Measurements from ENCODE around the gene TCF7L2. TPM values are rescaled to one million over a fixed set of nuclear protein-coding genes. Genes with fewer than 3 reads are reported as not detected.

The TCF7L2 gene
- total RNA-seq, 2 experiments from 2014 or later = 0.45 to 1.4 TPM

- Mint-ChIP-seq H3K27ac (no peak overlapping the region), H3K4me3 (no peak overlapping the region), H3K36me3 (no peaks in the 10 kb centered on the region), H3K9me3 (ENCODE audit: low read depth) (no peaks in the 10 kb centered on the region), H3K4me1 (no peaks in the 10 kb centered on the region), H3K27me3 (peaks cover 6% of the 10 kb centered on the region)
- ATAC-seq (no peak), DNase-seq (no peak)
- CTCF ChIA-PET = no interaction called here
These were observed 97.5 kb downstream of the TCF7L2 start for GRCh38 chr10:113047605-113047962.

- Mint-ChIP-seq H3K36me3 (no peaks in the 10 kb centered on the region), H3K9me3 (ENCODE audit: low read depth) (no peaks in the 10 kb centered on the region), H3K27ac (no peak overlapping the region), H3K4me1 (no peaks in the 10 kb centered on the region), H3K27me3 (peaks cover 6% of the 10 kb centered on the region), H3K4me3 (no peak overlapping the region)
- DNase-seq (no peak), ATAC-seq (no peak)
- CTCF ChIA-PET = no interaction called here
These were observed 98.1 kb downstream of the TCF7L2 start for GRCh38 chr10:113047963-113048781.

GRCh38 chr10:113049881-113050280, 99.8 kb downstream of the TCF7L2 start:
- Mint-ChIP-seq H3K4me3 (no peak overlapping the region), H3K27me3 (peaks cover 15% of the 10 kb centered on the region), H3K36me3 (no peaks in the 10 kb centered on the region), H3K4me1 (no peaks in the 10 kb centered on the region), H3K27ac (no peak overlapping the region), H3K9me3 (ENCODE audit: low read depth) (no peaks in the 10 kb centered on the region)
- ATAC-seq = no peak
- CTCF ChIA-PET = no interaction called here
- DNase-seq = no peak

- H3K27ac Mint-ChIP-seq = no peak overlapping the region
- H3K36me3 Mint-ChIP-seq = no peaks in the 10 kb centered on the region
- H3K4me1 Mint-ChIP-seq = no peaks in the 10 kb centered on the region
- H3K27me3 Mint-ChIP-seq = peaks cover 21% of the 10 kb centered on the region
- ATAC-seq (no peak), DNase-seq (no peak)
- H3K9me3 Mint-ChIP-seq (ENCODE audit: low read depth) = no peaks in the 10 kb centered on the region
- no peak overlapping the region for H3K4me3 Mint-ChIP-seq
- CTCF ChIA-PET = no interaction called here
These were observed 102.2 kb downstream of the TCF7L2 start for GRCh38 chr10:113052076-113052830.

- CTCF ChIA-PET = no interaction called here
- no peaks in the 10 kb centered on the region for H3K36me3 Mint-ChIP-seq
- ATAC-seq = no peak
These were observed 103.0 kb downstream of the TCF7L2 start for GRCh38 chr10:113053091-113053490.

GRCh38 chr10:113053881-113054280, 103.8 kb downstream of the TCF7L2 start:
- Mint-ChIP-seq H3K27ac (no peak overlapping the region), H3K4me1 (no peaks in the 10 kb centered on the region), H3K4me3 (no peak overlapping the region), H3K36me3 (no peaks in the 10 kb centered on the region), H3K27me3 (peaks cover 21% of the 10 kb centered on the region), H3K9me3 (ENCODE audit: low read depth) (no peaks in the 10 kb centered on the region)
- ATAC-seq = no peak
- CTCF ChIA-PET = interaction anchor here (0.5 kb wide), 1 partner anchor 88 kb away, joined by 3 read pairs; no protein-coding TSS in a partner anchor
- DNase-seq = no peak

More at GRCh38 chr10:113053091-113053490, 103.0 kb downstream of the TCF7L2 start:
- Mint-ChIP-seq H3K27me3 (peaks cover 21% of the 10 kb centered on the region), H3K27ac (no peak overlapping the region), H3K4me3 (no peak overlapping the region), H3K9me3 (ENCODE audit: low read depth) (no peaks in the 10 kb centered on the region), H3K4me1 (no peaks in the 10 kb centered on the region)
- DNase-seq = no peak

- Mint-ChIP-seq H3K4me1 (no peaks in the 10 kb centered on the region), H3K36me3 (no peaks in the 10 kb centered on the region), H3K27me3 (peaks cover 21% of the 10 kb centered on the region), H3K9me3 (ENCODE audit: low read depth) (no peaks in the 10 kb centered on the region), H3K4me3 (no peak overlapping the region), H3K27ac (no peak overlapping the region)
- no peak for DNase-seq
- CTCF ChIA-PET = no interaction called here
- no peak for ATAC-seq
These were observed 105.4 kb downstream of the TCF7L2 start for GRCh38 chr10:113055458-113055857.

GRCh38 chr10:113056030-113056429, 106.0 kb downstream of the TCF7L2 start:
- no peak for DNase-seq
- no peak overlapping the region for H3K4me3 Mint-ChIP-seq
- no peak for ATAC-seq
- no peak overlapping the region for H3K27ac Mint-ChIP-seq
- H3K4me1 Mint-ChIP-seq = no peaks in the 10 kb centered on the region
- no peaks in the 10 kb centered on the region for H3K36me3 Mint-ChIP-seq
- CTCF ChIA-PET = no interaction called here
- no peaks in the 10 kb centered on the region for H3K9me3 Mint-ChIP-seq (ENCODE audit: low read depth)
- H3K27me3 Mint-ChIP-seq = peaks cover 21% of the 10 kb centered on the region

GRCh38 chr10:113056441-113057021, 106.5 kb downstream of the TCF7L2 start:
- ATAC-seq (no peak), DNase-seq (no peak)
- Mint-ChIP-seq H3K27ac (no peak overlapping the region), H3K4me3 (no peak overlapping the region), H3K36me3 (no peaks in the 10 kb centered on the region), H3K9me3 (ENCODE audit: low read depth) (no peaks in the 10 kb centered on the region), H3K27me3 (peaks cover 21% of the 10 kb centered on the region), H3K4me1 (no peaks in the 10 kb centered on the region)
- CTCF ChIA-PET = no interaction called here

- H3K36me3 Mint-ChIP-seq = no peaks in the 10 kb centered on the region
- no peaks in the 10 kb centered on the region for H3K9me3 Mint-ChIP-seq (ENCODE audit: low read depth)
- no peak overlapping the region for H3K27ac Mint-ChIP-seq
- H3K4me1 Mint-ChIP-seq = no peaks in the 10 kb centered on the region
- ATAC-seq (no peak), DNase-seq (no peak)
- CTCF ChIA-PET = no interaction called here
- peaks cover 15% of the 10 kb centered on the region for H3K27me3 Mint-ChIP-seq
- H3K4me3 Mint-ChIP-seq = no peak overlapping the region
These were observed 108.0 kb downstream of the TCF7L2 start for GRCh38 chr10:113057948-113058522.

GRCh38 chr10:113058523-113059370, 108.7 kb downstream of the TCF7L2 start:
- Mint-ChIP-seq H3K36me3 (no peaks in the 10 kb centered on the region), H3K27me3 (peaks cover 13% of the 10 kb centered on the region), H3K27ac (no peak overlapping the region), H3K4me3 (no peak overlapping the region), H3K9me3 (ENCODE audit: low read depth) (no peaks in the 10 kb centered on the region), H3K4me1 (no peaks in the 10 kb centered on the region)
- CTCF ChIA-PET = interaction anchor here (0.7 kb wide), 1 partner anchor 15 kb away, joined by 4 read pairs; no protein-coding TSS in a partner anchor
- no peak for ATAC-seq
- no peak for DNase-seq

GRCh38 chr10:113059371-113059780, 109.3 kb downstream of the TCF7L2 start:
- no peak for DNase-seq
- Mint-ChIP-seq H3K9me3 (ENCODE audit: low read depth) (no peaks in the 10 kb centered on the region), H3K36me3 (no peaks in the 10 kb centered on the region), H3K27ac (no peak overlapping the region), H3K4me3 (no peak overlapping the region), H3K27me3 (peaks cover 8% of the 10 kb centered on the region), H3K4me1 (no peaks in the 10 kb centered on the region)
- CTCF ChIA-PET = interaction anchor here (0.7 kb wide), 1 partner anchor 14 kb away, joined by 4 read pairs; no protein-coding TSS in a partner anchor
- ATAC-seq = no peak

Measured in activated CD8-positive, alpha-beta memory T cell treated with anti-CD3 and anti-CD28 coated beads, Interleukin-2, amount 10 ng/mL, durations not matched to agents 7 days and 5 days (primary cell).